Activated T-helper 9 cell treated with anti-CD3 and anti-CD28 coated beads, Interleukin-2, amount 50 U/mL, for 16 hours (primary cell): ENCODE data around the gene DISP3.

Experiments
- DNase-seq: peaks from one replicate; pipeline ENCODE4 v3.0.0-alpha.2; 2020; ENCODE audit warnings: low read depth

DISP3 gene

DNA sequence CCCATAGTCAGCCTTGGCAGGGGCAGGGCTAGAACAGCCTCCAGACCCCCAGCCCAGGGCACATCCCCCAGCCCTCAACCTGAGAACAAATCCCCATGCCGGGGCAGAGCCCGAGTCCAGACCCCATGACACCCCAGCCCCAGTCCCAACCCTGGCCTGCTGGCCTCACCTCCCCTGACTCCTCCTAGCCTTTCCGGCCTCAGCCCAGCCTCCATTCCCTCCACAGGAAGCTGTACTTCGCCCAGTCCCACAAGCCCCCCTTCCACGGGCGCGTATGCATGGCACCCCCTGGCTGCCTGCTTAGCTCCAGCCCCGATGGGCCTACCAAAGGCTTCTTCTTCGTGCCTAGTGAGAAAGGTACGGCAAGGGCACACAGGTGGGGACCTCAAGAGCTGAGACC, 50.4 kb downstream of the DISP3 start:
- DNase-seq, result no peak

DNA sequence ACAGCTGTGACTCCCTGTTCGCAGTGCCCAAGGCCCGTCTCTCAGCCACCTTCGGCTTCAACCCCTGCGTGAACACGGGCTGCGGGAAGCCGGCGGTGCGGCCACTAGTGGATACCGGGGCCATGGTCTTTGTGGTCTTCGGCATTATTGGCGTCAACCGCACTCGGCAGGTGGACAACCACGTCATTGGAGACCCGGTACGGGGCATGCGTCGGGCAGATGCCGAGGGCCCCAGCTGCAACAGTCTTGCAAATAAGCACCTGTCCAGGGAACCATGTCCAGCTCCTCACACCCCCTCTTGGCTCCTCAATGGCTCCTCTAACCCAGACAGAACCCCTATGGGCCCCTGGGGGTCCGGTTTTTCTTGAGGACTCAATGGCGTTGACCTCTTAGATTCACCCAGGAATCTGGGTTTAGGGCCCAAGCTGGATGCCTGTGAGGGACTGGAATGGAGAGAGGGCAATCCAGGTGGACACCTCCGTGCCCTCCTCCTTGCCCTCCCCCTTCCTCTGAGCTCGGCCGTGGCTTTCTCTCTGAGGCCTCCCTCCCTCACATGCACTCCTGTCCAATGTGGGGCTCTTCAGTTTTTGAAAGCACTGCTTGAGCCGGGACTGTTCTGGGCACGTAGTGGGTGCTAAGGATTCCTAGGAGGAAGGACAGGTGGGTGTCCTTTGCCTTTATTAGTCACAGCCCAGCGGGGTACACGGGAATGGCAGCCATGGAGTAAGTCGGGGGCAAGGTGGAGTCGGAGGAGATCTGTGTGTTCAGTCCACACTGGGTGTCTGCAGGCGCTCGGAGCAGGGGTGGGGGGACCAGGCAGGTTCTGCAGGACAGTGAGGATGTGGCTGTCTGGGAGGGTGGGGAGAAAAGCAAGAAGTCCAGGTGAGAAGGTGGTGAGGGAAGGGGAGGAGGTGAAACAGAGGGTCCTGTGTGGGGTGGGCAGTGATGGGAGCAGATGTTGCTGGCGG, 51.1 kb downstream of the DISP3 start:
- no peak for DNase-seq

DNA sequence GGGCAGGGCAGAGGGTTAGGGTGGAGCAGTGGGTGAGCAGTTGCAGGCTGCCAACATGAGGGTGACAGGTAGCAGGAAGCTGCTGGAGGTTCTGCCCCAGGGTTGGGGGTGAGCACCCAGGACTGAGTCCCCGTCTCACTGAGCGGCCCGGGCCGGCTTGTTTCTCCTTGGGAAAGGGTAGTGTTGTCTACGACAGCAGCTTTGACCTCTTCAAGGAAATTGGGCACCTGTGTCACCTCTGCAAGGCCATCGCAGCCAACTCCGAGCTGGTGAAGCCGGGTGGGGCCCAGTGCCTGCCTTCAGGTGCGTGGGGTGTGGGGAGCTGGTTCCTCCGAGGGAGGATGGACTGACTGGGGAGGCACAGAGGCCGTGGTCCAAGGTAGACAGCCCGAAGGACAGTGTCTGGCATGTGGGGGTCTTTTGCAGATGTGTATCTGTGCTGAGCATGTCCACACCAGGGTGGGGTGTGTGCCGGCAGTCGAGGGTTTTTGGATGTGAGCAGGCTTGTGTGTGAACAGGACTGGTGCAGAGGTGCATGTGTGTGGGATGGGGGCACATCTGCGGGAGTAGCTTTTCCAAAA, 51.9 kb downstream of the DISP3 start:
- no peak for DNase-seq

DNA sequence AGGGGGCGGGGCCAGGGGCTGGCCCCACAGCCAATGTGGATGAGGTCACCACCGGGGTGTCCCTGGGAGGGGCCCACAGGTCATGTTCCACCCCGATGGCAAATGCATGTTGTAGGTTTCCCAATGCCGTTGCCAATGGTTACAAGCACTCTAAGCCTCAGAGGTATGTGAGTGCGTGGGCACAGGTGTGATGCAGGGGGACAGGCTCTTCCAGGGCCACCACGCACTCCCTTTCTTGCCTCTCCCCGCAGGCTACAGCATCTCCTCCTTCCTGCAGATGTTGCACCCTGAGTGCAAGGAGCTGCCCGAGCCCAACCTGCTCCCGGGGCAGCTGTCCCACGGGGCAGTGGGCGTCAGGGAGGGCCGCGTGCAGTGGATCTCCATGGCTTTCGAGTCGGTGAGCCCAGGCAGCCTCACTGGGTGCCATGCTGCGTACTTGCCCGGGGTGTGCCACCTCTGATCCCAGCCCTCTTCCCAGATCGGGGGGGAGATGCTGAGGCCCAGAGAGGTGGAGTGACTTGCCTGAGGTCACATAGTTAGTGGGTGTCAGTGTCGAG, 52.4 kb downstream of the DISP3 start:
- no peak for DNase-seq

DNA sequence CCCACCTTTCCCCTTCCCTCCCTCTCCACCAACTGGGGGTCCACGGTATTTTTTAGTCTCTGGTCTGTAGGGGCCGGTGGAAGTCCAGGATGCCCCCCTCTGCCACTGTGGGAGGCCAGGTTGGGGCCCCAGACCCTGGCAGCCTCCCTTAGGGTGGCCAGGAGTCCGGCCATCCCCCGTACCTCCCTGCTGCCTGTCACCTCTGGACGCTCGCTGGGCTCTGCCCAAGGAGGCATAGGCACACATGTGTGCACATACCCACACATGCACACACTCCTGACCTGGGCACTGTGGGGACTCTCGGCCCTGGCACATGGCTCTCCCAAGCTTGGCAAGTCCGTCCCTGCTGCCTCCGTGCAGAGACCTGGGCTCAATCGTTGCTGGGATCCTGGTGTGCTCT, 53.0 kb downstream of the DISP3 start:
- no peak for DNase-seq

DNA sequence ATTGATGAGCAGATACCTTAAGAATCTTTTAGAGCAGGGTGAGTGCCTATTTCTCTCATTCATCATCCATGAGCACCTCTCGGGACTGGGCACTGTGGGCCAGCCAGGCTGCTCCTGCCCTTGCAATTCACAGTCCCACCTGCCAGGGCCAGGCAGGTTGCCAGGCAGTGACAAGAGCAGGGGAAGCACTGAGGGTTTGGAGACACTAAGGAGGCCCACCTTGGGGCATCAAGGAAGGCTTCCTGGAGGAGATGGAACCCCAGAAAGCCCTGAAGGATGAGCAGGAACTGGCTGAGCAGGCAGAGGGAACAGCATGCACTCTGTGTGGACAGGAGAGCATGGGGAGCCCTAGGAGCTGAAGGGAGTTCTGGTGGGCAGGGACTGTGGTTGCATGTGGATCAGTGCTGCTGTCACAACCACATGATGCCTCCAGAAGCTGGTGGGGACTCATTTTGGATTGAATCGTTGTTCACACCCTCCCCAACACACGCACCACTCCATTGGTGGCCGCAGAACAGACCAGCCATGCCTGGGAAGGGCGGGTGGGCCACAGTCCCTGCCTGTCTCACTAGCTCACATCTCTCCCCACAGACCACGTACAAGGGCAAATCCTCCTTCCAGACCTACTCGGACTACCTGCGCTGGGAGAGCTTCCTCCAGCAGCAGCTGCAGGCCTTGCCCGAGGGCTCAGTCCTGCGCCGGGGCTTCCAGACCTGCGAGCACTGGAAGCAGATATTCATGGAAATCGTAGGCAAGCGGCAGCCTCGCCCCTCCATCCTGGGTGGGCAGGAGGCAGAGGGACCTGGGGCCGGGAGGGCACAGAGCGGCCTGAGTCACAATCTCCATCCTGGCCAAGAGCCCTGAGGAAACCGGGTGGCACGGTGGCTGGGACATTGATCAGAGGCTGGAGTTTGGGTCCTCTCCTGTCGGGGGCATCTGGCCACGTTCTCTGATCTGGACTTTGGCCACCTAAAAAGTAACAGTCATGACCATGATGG, 55.1 kb downstream of the DISP3 start:
- DNase-seq, result no peak

DNA sequence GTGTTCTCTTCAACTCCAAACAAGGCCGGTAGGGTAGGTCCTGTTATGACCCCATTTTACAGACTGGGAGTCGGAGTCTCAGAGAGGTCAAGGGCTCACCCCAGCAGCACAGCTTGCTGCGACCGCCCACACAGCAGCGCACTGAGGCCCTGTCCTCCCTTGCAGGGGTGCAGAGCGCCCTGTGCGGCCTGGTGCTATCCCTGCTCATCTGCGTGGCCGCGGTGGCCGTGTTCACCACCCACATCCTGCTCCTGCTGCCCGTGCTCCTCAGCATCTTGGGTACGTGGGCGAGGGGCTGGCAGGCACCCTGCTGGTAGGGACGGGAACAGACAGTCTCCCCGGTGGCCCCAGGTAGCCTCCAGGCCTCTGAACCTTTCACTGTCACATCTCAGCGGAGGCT, 55.9 kb downstream of the DISP3 start:
- DNase-seq, result no peak

DNA sequence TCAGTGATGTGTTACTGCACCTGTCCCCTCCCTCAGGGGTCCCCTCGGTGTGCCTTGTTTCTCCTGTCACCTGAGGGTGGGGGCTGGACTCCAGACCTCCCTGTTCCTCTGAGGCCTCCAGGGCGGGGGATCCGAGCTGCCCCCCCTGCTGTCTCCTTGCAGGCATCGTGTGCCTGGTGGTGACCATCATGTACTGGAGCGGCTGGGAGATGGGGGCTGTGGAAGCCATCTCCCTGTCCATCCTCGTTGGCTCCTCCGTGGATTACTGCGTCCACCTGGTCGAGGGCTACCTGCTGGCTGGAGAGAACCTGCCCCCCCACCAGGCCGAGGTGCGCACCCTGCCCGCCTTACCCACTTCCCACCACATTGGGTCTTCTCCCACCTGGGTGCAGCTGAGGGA, 56.4 kb downstream of the DISP3 start:
- no peak for DNase-seq

DNA sequence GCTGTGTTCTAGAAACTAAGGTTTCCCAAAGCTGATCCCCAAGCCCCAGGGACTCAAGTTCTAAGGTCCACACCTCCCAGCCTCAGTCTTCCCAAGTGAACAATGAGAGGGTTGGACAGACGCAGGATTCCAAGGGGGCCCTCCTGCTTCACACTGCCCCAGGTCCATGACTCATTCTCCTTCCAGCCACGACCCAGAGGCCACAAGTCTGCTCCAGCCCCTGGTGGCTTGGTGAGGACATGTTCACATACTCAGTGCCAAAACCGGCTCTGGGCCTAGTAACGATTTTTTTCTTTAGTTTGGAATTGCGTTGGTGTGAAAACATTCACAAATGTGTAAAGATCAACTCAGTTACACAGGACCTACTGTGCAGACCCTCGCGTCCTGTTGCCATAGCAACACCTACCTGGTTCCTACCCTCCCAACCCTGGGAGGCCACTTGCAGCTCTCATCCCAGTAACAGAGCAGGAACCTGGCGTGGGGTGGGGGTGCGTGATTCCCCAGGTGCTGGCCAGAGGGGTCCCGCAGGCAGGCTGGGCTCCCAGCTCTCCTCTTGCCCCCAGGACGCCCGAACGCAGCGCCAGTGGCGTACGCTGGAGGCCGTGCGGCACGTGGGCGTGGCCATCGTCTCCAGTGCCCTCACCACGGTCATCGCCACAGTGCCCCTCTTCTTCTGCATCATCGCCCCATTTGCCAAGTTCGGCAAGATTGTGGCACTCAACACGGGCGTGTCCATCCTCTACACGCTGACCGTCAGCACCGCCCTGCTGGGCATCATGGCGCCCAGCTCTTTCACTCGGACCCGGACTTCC, 57.0 kb downstream of the DISP3 start:
- DNase-seq, result no peak

DNA sequence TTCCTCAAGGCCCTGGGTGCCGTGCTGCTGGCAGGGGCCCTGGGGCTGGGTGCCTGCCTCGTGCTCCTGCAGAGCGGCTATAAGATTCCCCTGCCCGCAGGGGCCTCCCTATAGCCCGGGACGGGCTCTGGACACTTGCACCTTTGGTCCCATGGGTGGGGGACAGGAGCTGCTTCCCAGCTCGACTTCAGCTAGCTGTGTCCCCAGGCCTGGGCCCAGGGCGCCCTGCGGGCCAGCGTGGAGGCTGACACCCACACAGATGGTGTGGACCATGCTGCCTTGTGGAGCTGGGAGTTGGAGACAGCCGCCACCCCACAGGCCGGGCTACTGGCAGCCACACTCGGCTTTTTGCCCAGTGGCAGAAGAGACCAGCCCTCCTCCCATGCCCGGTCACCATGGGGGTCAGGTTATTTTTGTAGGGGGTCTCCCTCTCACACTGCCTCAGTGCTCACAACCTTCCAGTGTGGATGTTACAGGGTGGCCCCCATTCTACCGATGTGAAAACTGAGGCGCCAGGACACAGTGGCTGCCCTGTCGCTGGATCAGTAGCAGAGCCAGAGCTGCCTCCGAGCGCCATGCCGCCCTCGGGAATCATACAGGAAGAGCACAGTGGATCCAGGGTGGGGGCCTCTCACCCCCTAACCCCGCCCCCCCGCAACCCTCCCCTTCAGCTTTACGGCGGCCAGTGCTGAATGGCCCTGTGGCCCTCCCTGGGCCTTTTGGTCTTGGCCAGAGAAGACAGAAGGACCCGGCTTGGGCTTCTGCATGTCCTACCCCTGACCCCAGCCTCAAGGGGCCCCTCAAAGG, 57.8 kb downstream of the DISP3 start:
- no peak for DNase-seq

DNA sequence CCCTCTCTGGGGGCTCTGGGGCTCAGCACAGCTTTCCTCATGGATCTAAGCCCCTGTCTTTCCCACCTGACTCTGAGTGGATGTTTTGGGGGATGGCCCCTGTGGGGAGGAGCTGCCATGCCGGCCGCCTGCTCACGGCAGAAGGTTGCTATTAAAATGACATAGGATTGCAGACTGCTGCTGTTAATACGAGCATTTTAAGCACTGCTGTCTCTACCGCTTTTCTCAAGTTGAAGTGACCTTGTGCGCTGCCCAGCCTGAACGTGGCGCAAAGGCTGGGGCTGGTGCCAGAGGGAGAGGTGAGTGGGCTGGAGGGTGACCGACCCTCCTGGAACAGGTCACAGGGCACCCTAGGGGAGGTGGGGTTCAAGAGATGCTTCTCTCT, 58.4 kb downstream of the DISP3 start:
- no peak for DNase-seq

DNA sequence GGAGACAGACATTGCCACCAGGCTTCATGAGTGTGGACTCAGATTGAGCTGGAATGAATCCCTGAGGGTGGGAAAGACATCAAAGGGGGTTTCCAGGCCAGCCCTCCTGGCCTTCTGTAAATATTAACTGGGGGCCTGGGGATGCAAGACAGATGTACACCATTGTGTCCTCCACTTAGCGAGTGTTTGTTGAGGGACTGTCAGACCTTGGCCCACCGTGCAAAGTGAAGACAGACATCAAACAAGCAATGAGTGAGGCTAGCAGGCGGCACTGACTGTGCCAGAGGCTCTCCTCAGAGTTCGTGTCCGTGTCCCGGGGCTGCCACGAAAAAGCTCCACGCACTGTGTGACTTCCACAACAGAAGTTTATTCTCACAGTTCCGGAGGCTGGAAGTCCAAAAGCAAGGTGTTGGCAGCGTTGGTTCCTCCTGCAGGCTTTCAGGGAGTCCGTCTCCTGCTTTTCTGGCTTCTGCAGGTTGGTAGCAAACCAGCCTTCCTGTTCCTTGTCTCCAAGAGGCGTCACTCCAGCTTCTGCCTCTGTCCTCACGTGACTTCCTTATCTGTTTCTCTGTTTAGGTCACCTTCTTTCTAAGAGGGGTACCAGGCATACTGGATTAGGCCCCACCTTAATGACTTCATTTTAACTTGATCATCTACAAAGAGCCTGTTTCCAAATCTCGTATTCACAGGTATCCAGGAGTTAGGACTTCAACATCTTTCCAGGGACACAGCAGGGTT, 59.1 kb downstream of the DISP3 start:
- DNase-seq, result no peak

DNA sequence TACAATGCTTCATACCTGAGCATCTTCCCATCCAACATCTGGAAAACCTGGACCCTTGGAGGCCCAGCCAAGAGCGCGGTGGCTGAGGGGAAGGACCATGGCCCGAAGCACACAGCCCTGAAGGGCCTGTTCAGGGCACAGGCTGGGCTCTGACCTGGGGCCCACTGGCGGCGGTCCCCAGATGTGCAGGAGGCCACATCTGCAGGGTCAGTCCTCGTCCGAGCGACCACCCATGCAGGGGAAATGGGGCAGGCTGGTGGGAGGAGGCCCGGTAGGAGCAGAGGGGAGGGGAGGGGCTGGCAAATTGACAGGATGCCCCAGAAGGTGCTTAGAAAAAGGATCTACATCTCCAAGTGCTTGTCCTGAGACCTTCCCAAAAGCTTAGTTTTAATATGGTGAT, 59.9 kb downstream of the DISP3 start:
- DNase-seq, result no peak

DNA sequence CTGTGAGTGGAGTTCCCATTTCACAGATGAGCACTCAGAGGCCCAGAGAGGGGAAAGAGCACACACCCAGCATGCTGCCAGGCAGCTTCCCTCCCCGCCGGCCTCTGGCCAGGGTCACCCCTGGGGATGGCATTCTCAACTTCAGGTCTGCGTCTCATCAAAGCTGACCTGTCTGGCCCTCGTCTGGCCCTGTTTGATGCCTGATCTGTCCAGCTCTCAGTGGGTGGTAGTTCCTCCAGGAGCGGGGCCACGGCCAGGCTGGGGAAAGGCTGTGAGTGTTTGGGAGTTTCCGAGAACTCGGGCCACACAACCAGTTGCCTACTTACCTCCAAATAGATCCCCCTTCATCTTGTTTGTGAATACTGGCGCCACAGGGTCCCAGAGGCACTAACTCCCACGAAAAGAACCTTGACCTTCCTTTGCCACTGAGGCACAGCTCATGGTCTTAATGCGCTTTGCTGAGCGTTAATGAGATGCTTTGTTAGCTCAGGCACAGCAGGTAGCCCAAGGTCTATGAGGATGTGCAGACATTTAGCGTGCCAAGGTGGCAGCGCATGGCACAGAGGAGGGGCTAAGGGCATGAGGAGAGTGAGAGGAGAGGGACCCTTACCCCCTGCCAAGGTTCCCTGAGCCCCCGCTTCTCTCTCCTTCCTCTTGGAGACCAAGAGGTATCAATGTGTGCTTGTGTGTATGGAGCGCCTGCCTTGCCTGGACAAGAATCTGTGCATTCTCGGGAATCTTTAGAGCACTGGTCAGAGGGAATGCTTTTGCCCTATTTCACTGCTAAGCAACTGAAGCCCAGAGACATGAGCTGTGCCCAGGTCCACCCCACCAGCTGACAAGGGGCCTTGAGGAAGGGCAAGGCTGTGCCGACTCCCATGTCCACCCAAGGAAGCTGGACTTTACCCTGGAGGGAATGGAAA, 61.2 kb downstream of the DISP3 start:
- DNase-seq, result no peak

DNA sequence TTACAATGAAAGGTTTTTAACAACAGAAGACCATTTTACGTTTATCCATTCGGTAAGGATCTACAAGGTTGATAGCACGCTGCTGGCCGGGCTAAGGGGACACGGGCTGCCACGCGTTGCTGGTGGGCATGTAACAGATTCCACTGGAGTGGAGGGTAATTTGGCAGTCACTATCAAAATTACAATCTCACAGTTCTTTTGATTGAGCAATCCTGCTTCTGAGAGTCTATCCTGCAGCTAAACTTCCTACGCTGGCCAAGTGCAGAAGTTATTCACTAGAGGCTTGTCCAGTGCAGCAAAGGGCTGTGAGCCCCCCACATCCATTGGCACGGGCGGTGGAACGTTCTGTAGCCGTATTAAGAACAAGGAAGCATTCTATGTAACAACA, 61.8 kb downstream of the DISP3 start:
- no peak for DNase-seq

DNA sequence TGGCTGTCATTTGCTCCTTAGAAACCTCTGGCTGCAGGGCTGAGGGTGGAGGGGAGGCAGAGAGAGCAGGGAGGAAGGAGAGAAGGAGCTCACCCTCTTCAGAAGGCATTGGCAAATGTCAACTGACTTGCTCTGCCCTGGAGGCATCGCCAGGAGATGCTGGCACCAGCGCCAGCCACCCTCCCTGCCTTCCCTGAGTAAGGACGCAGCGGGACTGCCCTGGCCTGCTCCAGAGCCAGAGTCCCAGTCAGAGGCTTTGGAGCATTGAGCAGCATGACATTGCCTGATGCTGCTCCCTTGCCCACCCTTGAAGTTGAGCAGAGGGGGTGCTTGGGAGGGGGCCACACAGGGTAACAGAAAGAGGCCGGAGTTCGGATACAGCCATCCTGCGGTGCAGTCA, 62.3 kb downstream of the DISP3 start:
- no peak for DNase-seq

DNA sequence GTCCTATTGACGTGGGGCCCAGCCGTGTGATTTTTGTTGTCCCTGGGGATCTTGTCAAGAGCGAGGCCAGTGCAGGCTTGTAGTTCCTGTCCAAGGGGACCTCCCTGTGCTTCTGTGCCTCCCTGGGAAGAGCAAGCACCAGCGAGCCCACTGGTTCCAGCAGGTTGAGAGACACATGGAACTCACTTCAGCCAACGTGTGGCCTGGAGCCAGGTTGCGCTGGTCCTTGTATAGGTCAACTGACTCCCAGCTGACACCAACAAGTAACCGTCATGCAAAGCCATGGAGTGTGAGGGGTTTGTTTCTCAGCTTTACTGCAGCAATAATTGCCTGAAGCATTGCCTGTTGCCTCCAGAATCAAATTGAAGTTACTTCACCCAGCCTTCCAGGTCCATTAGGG, 63.0 kb downstream of the DISP3 start:
- DNase-seq, result no peak

DNA sequence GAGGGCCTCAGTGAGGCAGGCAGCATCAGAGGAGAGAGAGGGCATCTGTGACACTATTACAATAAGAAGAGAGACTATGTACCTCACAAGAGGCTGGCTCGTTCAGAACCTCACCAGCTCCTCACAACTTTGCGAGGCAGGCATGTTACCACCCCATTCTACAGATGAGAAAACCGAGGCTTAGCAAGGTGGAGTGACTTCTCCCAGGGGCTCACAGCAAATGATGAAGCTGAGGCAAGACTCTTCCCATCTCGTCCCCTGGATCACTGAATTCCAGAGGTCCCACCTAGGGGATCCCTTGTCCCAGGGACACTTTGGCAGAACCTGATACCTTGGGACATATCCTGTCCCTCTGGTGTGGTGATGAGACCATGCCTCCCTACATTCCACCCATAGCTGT, 64.4 kb downstream of the DISP3 start:
- no peak for DNase-seq

DNA sequence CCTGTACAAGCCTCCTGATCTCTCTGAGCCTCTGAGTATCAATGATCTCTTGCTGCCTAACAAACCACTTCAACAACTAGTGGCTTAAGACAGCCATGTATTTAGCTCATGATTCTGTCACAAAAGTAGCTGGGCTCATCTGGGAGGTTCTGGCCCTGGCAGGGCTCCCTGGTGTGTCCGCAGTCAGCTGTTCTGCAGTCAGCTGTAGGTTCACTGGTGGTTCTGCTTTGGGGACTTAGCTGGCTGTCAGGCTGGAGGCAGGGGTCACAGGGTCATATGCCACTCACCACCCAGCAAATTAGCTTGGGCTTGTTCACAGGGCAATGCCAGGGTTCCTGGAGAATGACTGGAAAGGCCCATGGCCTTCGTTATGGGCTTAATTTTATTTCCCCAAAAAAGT, 64.8 kb downstream of the DISP3 start:
- DNase-seq, result no peak
